GM18907 (cell line): Measurements from ENCODE around the gene CRKL.
"Not testable (repeated sequence)": the region's sequence is repeated elsewhere in the genome, so short reads cannot be mapped to it uniquely, and the experiment has no call there.

ENCODE experiments used
- ATAC-seq: cut with Tn5 transposase; IDR thresholded peaks from one replicate; pipeline ENCODE4 v1.9.1; 2021; ENCODE audit warnings: mild to moderate bottlenecking, moderate library complexity; ENCODE audit not compliant: unreplicated experiment

Gene CRKL

DNA sequence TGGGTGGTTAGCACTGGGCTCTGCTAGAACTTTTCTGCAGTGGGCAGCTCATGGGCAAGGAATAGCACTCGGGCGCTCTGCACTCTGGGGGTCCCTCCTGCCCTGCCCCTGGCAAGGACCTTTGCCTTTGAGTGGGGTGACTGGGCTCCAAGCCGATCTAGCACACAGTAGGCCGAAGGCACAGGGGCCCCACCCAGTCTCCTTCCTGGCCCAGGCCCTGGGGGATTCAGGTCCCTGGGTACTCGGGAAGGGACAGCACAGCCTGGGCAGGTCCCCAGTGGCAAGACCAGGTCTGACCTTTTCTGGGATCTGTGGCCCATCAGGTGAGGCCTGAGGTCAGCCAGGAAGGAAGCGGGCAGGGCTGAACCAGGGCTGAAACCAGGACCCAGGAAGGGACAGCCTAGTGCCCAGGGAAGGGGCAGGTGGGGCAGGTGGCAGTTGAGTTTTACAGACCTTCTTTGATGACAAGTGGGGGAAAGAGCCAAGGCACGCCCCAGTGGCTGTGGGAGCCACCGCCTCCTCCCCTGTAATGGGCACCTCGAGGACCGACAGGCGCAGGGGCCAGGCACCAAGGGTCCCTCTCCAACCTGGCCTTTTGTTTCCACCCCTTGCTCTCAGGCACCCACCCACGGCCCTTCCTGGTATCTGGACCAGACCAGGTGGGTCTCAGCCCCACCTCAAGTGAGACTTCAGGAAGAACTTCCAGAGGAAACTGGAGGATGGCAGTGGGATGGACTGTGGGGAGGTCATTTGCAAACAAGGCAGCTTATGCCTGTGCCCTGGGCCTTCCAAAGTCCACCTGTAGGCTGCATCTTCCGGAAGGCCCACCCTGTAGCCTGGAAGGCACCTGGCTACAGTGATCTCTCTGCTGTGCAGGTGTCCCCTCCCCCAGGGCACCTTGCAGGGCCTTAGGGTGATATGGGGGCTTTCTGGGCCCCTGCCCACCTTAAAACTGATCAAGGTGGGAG, 49.0 kb downstream of the CRKL start:
- no peak for ATAC-seq

DNA sequence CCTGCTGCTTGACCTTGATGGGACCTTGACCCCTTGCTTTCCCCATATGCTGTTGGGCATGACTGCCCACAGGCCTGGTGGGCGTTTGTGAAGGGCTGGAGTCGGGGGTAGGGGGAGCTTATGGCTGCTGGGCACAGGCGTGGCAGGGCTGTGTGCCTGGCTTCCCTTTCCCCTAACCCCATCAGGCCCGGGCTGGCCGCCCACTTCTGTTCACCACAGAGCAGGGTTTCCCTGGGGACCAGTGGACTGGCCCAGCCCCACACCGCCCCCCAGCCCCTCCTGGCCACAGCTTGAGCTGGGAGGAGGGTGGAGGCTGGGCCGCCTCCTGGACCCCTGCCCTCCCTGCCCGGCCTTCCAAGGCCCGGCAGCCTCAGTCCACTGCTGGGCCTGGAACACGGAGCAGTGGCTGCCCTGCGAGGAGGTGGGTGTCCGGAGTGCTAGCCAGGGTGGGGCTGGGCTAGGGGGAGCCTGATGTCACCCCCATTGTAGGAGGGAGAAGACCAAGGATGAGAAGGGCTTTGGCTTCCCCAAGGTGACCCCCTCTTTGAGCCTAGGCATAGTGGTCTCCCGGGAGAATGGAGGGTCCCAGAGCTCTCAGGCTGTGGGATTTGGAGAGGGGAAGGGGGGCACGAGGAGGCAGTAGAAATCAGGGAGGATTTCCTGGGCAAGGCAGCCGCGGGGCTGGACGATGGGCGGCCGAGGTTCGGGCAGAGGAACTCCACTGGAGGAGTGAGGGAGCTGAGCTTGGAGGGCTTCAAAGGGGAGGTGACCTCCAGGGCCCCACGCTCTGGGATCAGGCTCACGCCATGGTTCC, 49.9 kb downstream of the CRKL start, which contains the start of gene AIFM3:
TSS of gene AIFM3 (plus strand) at position 373 of the 814 bp plus-strand sequence. CDS start 690 bp downstream, outside the sequence.
- no peak for ATAC-seq

GRCh38 chr22:20967697-20968211, 50.5 kb downstream of the CRKL start:
- ATAC-seq, result no peak

- ATAC-seq, result no peak
Measured at GRCh38 chr22:20968281-20968977, 51.2 kb downstream of the CRKL start.

DNA sequence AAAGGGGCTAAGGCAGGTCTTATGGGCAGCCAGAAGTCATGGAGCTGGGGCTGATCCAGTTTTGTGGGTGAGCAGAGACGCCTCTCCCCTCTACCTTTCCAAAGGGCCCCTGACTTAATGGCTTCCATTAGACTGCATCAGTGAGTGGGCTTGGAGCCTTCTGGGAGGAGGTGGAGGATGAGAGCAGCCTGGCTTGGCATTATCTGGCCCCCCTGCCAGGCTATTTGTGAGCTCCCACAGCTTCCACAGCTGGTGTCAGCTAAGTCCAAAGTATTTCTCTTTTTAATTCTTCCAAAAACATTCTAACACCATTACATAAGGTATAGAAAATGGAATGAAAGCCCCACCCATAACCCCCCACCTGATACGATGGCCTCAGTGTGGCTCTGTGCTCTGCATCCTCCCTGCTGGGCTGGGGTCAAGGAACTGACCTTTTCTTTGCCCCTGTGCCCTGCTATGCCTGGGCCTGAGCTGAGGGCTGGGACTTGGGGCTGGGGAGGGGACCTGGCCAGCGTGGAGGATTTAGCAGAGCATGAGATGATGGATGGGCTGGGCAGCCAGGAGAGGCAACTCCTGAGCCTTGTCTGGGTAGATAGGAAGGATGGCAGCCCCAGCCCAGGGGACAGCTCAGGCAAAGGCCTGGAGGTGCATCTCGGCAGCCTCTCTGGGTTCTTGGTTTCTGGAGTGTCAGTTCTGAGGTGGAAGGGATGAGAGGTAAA, 53.9 kb downstream of the CRKL start:
- no peak for ATAC-seq

DNA sequence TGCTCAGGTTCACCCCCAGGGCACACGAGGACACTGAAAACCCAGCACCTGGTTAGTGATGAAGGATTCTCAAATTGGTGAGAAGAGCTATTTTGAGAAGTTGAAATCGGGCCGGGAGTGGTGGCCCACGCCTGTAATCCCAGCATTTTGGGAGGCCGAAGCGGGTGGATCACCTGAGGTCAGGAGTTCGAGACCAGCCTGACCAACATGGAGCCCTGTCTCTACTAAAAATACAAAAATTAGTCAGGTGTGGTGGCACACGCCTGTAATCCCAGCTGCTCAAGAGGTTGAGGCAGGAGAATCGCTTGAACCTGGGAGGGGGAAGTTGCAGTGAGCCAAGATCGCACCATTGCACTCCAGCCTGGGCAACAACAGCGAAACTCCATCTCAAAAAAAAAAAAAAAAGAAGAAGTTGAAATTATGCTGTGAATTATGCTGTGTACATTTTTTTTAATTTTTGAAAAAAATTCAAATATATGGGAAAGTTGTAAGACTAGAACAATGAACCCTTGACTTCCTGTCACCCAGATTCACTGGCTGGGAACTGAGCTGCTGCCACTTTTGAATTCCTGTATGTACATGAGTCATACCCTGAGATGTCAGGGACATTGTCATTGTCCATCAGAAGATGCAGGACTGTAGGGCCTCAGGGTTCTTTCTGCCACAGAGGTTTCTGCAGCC, 54.9 kb downstream of the CRKL start:
- ATAC-seq, result not testable (repeated sequence)

GRCh38 chr22:20972933-20973577, 55.8 kb downstream of the CRKL start:
- no peak for ATAC-seq

DNA sequence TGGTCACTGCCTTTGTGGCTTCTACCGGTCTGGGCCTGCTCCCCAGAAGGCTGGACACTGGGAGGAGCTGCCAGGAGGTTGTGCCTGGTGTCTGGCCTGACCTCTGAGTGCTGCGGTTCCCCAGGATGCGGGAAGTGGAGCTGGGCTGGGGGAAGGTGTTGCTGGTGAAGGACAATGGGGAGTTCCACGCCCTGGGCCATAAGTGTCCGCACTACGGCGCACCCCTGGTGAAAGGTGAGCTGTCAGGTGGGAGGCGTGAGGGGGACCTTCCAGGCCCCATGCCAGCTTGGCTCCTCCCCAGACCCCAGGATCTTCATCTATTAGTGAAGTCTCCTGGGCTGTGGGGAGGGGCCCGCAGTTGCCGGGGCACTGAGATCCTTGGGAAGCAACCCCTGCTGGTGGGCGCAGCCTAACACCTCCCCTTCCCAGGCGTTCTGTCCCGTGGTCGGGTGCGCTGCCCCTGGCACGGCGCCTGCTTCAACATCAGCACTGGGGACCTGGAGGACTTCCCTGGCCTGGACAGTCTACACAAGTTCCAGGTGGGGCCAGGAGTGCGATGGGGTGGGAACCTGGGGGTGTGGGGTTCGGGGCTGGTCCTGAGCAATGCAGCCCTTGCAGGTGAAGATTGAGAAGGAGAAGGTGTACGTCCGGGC, 56.6 kb downstream of the CRKL start:
- no peak for ATAC-seq

- no peak for ATAC-seq
Measured at GRCh38 chr22:20974336-20974955, 57.2 kb downstream of the CRKL start.

GRCh38 chr22:20975541-20976290, 58.5 kb downstream of the CRKL start:
- ATAC-seq, result no peak

DNA sequence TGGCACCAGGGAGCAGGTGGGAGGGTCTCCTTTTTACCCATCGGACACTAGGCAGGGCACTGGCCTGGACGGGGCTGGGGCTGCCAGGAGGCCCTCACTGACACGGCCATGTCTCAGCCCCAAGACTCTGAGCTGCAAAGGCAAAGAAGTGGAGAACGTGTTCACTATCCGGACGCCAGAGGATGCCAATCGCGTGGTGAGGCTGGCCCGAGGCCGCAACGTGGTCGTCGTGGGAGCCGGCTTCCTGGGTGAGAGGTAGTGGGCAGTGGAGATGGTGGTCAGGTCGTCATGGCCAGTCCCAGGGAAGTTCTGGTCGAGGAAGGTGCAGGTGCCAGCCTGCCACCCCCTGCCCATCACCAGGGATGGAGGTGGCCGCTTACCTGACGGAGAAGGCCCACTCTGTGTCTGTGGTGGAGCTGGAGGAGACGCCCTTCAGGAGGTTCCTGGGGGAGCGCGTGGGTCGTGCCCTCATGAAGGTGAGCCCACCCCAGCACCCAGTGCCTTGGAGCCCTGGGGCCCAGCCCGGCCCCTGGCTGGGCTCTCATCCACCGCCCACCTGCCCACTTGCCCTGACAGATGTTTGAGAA, 59.2 kb downstream of the CRKL start:
- ATAC-seq, result no peak

DNA sequence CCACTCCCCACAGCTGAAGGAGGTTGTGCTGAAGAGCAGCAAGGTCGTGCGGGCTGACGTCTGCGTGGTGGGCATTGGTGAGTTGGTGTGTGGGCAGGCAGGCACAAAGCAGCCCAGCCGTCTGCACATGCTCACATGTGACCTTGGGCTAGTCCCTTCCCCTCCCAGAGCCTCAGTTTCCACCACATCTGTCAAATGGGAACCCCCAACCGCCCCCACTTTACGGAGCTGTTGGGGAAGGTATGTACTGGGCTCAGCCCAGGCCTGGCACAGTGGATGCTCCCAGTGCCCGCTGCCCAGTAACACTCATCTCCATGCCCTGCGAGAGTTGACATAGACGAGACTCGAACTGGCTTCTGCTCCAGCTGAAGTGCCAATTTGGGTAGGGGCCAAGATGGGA, 59.8 kb downstream of the CRKL start:
- ATAC-seq, result no peak

GRCh38 chr22:20977516-20978170, 60.4 kb downstream of the CRKL start:
- ATAC-seq, result no peak

- no peak for ATAC-seq
Measured at GRCh38 chr22:20978419-20978818, 61.2 kb downstream of the CRKL start.

GRCh38 chr22:20979243-20979809, 62.1 kb downstream of the CRKL start:
- ATAC-seq, result no peak

GRCh38 chr22:20979940-20980453, 62.8 kb downstream of the CRKL start:
- no peak for ATAC-seq
